GM12878 (cell line): ENCODE measurements around the gene GSTCD. TPM values are rescaled to one million over a fixed set of nuclear protein-coding genes. Genes with fewer than 3 reads are reported as not detected.

Experiments used
- ATAC-seq: fragments of 200-7000 bp; cut with Tn5 transposase; 3 replicates; pipeline ENCODE4 v1.9.1; 2020; ENCODE audit warnings: mild to moderate bottlenecking, moderate library complexity
- BruUV-seq: library from RNA; stranded (reverse); fragments of 400-500 nt; replicated peaks from 2 replicates; lab custom pipeline; 2021; lab: Mats Ljungman, UMichigan
- CTCF ChIA-PET: fragments of 300-600 bp; sonication (Branson Sonifier 250); formaldehyde crosslinking; extraction: SDS; loops from one replicate; lab custom pipeline; 2021; ENCODE audit warnings: inconsistent platforms; lab: Yijun Ruan, JAX
- POLR2A ChIA-PET: fragments of 350-600 bp; formaldehyde crosslinking; extraction: SDS; loops from one replicate; lab custom pipeline; 2021; ENCODE audit warnings: inconsistent platforms; lab: Charles Lee
- RAD21 ChIA-PET: fragments of 300-600 bp; sonication (Branson Sonifier 250); formaldehyde crosslinking; loops from one replicate; lab custom pipeline; 2023; ENCODE audit warnings: antibody characterized with exemption; ENCODE audit not compliant: unreplicated experiment; lab: Charles Lee
- SMC1A ChIA-PET: fragments of 300-600 bp; sonication (Branson Sonifier 250); formaldehyde crosslinking; loops from one replicate; lab custom pipeline; 2023; ENCODE audit not compliant: unreplicated experiment, uncharacterized antibody; lab: Charles Lee
- DNase-seq: peaks from one replicate; pipeline ENCODE4 v3.0.0-alpha.2; 2011; ENCODE audit warnings: low read depth, low spot score
- FAIRE-seq: peaks from 3 replicates; lab custom pipeline; 2011; peaks lifted over from hg19 to GRCh38; lab: Jason Lieb, UNC
- H2AFZ ChIP-seq: 2 replicates; pipeline ENCODE4 v1.6.0; 2011; ENCODE audit warnings: low read depth, low read length, control low read depth; ENCODE audit not compliant: control insufficient read depth
- H3K27ac ChIP-seq: 2 replicates; pipeline ENCODE4 v1.5.1; 2011; ENCODE audit warnings: control low read depth; ENCODE audit not compliant: control insufficient read depth, insufficient read depth
- H3K27me3 ChIP-seq, 2 experiments: replicated peaks in 1 of 2; 2 replicates each; pipeline versions ENCODE4 v1.6.0 to v1.6.1; 2011; ENCODE audit warnings: low read length in 1 of 2; ENCODE audit not compliant: control insufficient read depth in 2 of 2, insufficient read depth in 2 of 2
- H3K36me3 ChIP-seq, 2 experiments: 2 replicates each; pipeline ENCODE4 v1.5.1; 2011; ENCODE audit warnings: low read length in 1 of 2; ENCODE audit not compliant: control insufficient read depth in 2 of 2, insufficient read depth in 2 of 2
- H3K4me1 ChIP-seq: 2 replicates; pipeline ENCODE4 v1.6.1; 2011; ENCODE audit warnings: mild to moderate bottlenecking, low read length, moderate library complexity, mixed read lengths; ENCODE audit not compliant: control insufficient read depth, insufficient read depth
- H3K4me2 ChIP-seq: 2 replicates; pipeline ENCODE4 v1.6.0; 2011; ENCODE audit warnings: control low read depth; ENCODE audit not compliant: control insufficient read depth, insufficient read depth
- H3K4me3 ChIP-seq: fragments of 200-600 bp; sonication (generic); 2 replicates; pipeline ENCODE4 v1.5.1; 2016
- H3K79me2 ChIP-seq: 2 replicates; pipeline ENCODE4 v1.6.0; 2011; ENCODE audit warnings: low read length; ENCODE audit not compliant: control insufficient read depth, insufficient read depth
- H3K9ac ChIP-seq: 2 replicates; pipeline ENCODE4 v1.8.0; 2011; ENCODE audit warnings: low read length, control low read depth, mixed read lengths; ENCODE audit not compliant: control insufficient read depth, insufficient read depth
- H3K9me3 ChIP-seq: replicated peaks from 3 replicates; pipeline ENCODE4 v1.5.1; 2011; ENCODE audit warnings: mild to moderate bottlenecking, low read length; ENCODE audit not compliant: control insufficient read depth, insufficient read depth
- H4K20me1 ChIP-seq: 2 replicates; pipeline ENCODE4 v1.6.0; 2011; ENCODE audit not compliant: control insufficient read depth, insufficient read depth
- CREB1 ChIP-seq: IDR thresholded peaks from 2 replicates; pipeline ENCODE4 v1.6.1; 2012; ENCODE audit warnings: low read depth, mild to moderate bottlenecking, inconsistent platforms
- HCFC1 ChIP-seq: fragments of 150-350 bp; IDR thresholded peaks from 2 replicates; pipeline ENCODE4 v1.6.1; 2014; ENCODE audit warnings: low read length
- RAD51 ChIP-seq: fragments of 450-650 bp; IDR thresholded peaks from 2 replicates; pipeline ENCODE4 v1.6.1; 2016; ENCODE audit warnings: moderate library complexity, mild to moderate bottlenecking, inconsistent platforms
- RFX5 ChIP-seq: IDR thresholded peaks from 2 replicates; pipeline ENCODE4 v1.6.1; 2011; ENCODE audit warnings: low read depth, low read length, improper control_type of control experiment
- STAT1 ChIP-seq: fragments of 450-650 bp; conservative IDR thresholded peaks from 2 replicates; pipeline ENCODE4 v1.6.1; 2014; ENCODE audit warnings: antibody characterized with exemption, mild to moderate bottlenecking
- ZBTB4 ChIP-seq: fragments of 450-650 bp; formaldehyde crosslinking; IDR thresholded peaks from 2 replicates; pipeline ENCODE4 v1.4.0; 2022; ENCODE audit warnings: mild to moderate bottlenecking, moderate library complexity
- ZNF384 ChIP-seq: IDR thresholded peaks from 2 replicates; pipeline ENCODE4 v1.6.1; 2012; ENCODE audit warnings: low read depth, mild to moderate bottlenecking, low read length, improper control_type of control experiment, borderline replicate concordance
- WGBS: methylation state at CpG from one replicate; pipeline ENCODE4 v1.1.6; 2016; ENCODE audit warnings: low lambda C conversion rate; ENCODE audit not compliant: insufficient replicate concordance, insufficient coverage; ENCODE audit errors: missing lambda C conversion rate; 5-methylcytosine and 5-hydroxymethylcytosine counted together
- in situ Hi-C: fragments of 300-500 bp; cut with MboI; formaldehyde crosslinking; loops from 9 replicates; pipeline ENCODE4 v1.14.3; 2018; ENCODE audit warnings: mixed read lengths
- intact Hi-C: fragments of 100-400 bp; cut with micrococcal nuclease; formaldehyde crosslinking; loops from one replicate; pipeline ENCODE4 v1.14.2; 2022; ENCODE audit not compliant: unreplicated experiment
- polyA plus RNA-seq, 11 experiments: library from polyadenylated mRNA; depleted of rRNA in 4 of 11; unstranded in 6 of 11; stranded (reverse) in 5 of 11; fragments of >200 nt; fragmentation: Nextera tagmentation in 4 of 11; fragmentation: Illumina TruSeq in 1 of 11; extraction: Ambion mirVana in 4 of 11; extraction: Trizol in 1 of 11; gene quantifications; 1 replicate in 1 of 11; 2 replicates in 10 of 11; pipeline versions ENCODE4 v1.2.1 to v1.2.3, GENCODE V29; 2011 to 2016; ENCODE audit warnings: inconsistent platforms in 2 of 11, missing spikeins in 2 of 11, low read depth in 1 of 11
- total RNA-seq, 4 experiments: library from RNA; depleted of rRNA in 3 of 4; stranded (reverse); fragments of >200 nt in 3 of 4; fragmentation: Illumina TruSeq in 1 of 4; extraction: Trizol in 1 of 4; gene quantifications; 2 replicates each; pipeline versions ENCODE4 v1.2.1 to v1.2.3, GENCODE V29; 2013 to 2021
- TF ChIP-seq, protein P1 (sequence below): fragments of 450-650 bp; formaldehyde crosslinking; IDR thresholded peaks from 2 replicates; pipeline ENCODE4 v1.4.0; 2020; ENCODE audit warnings: mild to moderate bottlenecking, moderate library complexity
- TF ChIP-seq, protein P2 (sequence below): IDR thresholded peaks from 2 replicates; pipeline ENCODE4 v1.6.1; 2011; ENCODE audit warnings: low read depth, mild to moderate bottlenecking, low read length, moderate library complexity, borderline replicate concordance; ENCODE audit errors: extremely low read depth
- TF ChIP-seq, protein P3 (sequence below): fragments of 450-650 bp; IDR thresholded peaks from 2 replicates; pipeline ENCODE4 v1.6.1; 2014; ENCODE audit warnings: mild to moderate bottlenecking
- TF ChIP-seq, protein P4 (sequence below): fragments of 450-650 bp; IDR thresholded peaks from 2 replicates; pipeline ENCODE4 v1.6.1; 2017; ENCODE audit warnings: borderline replicate concordance
- TF ChIP-seq, protein P5 (sequence below), 3 experiments: IDR thresholded peaks in 2 of 3; conservative IDR thresholded peaks in 1 of 3; 2 replicates each; pipeline ENCODE4 v1.5.1; 2011; ENCODE audit warnings: low read depth in 3 of 3, low read length in 3 of 3, mild to moderate bottlenecking in 3 of 3, control low read depth in 2 of 3, moderate library complexity in 2 of 3, inconsistent platforms in 1 of 3, mixed read lengths in 1 of 3; ENCODE audit not compliant: control insufficient read depth in 2 of 3, insufficient read depth in 1 of 3; ENCODE audit errors: extremely low read depth in 1 of 3

The GSTCD gene
- total and polyA plus RNA-seq, 10 of the 15 experiments (the other 5 are each of a cell fraction or from before 2014, with no cell fraction given): 4.3 to 28.4 (median 14.1) TPM

- intact Hi-C loops: no loop called here
- FAIRE-seq (no peak), DNase-seq (no peak), ATAC-seq (no peak)
- RAD21 ChIA-PET: no interaction called here
- CTCF ChIA-PET: interaction anchor here (1.0 kb wide), 2 partner anchors 11 to 158 kb away, joined by 3 to 4 read pairs; no protein-coding TSS in a partner anchor
- H3K9ac ChIP-seq: no peak overlapping the region
- H3K4me3 ChIP-seq: no peak overlapping the region
- no peaks in the 10 kb centered on the region for H3K9me3 ChIP-seq
- POLR2A ChIA-PET: no interaction called here
- H3K27me3 ChIP-seq: no peaks in the 10 kb centered on the region
- in situ Hi-C loops: no loop called here
- no peak overlapping the region for H3K27ac ChIP-seq
- no peaks in the 10 kb centered on the region for H3K4me1 ChIP-seq
- BruUV-seq: no TSS peak
- SMC1A ChIA-PET: no interaction called here
- H3K79me2 ChIP-seq: no peaks in the 10 kb centered on the region
- no peaks in the 10 kb centered on the region for H4K20me1 ChIP-seq
- peaks cover 4 to 10% of the 10 kb centered on the region in 2 experiments; a peak in 3 of 4 replicates for H3K36me3 ChIP-seq
- H3K4me2 ChIP-seq: no peak overlapping the region
- WGBS: 100% methylated on average over 2 of the region's 2 CpGs
- no peak overlapping the region for H2AFZ ChIP-seq
- TF ChIP-seq, protein P1, sequence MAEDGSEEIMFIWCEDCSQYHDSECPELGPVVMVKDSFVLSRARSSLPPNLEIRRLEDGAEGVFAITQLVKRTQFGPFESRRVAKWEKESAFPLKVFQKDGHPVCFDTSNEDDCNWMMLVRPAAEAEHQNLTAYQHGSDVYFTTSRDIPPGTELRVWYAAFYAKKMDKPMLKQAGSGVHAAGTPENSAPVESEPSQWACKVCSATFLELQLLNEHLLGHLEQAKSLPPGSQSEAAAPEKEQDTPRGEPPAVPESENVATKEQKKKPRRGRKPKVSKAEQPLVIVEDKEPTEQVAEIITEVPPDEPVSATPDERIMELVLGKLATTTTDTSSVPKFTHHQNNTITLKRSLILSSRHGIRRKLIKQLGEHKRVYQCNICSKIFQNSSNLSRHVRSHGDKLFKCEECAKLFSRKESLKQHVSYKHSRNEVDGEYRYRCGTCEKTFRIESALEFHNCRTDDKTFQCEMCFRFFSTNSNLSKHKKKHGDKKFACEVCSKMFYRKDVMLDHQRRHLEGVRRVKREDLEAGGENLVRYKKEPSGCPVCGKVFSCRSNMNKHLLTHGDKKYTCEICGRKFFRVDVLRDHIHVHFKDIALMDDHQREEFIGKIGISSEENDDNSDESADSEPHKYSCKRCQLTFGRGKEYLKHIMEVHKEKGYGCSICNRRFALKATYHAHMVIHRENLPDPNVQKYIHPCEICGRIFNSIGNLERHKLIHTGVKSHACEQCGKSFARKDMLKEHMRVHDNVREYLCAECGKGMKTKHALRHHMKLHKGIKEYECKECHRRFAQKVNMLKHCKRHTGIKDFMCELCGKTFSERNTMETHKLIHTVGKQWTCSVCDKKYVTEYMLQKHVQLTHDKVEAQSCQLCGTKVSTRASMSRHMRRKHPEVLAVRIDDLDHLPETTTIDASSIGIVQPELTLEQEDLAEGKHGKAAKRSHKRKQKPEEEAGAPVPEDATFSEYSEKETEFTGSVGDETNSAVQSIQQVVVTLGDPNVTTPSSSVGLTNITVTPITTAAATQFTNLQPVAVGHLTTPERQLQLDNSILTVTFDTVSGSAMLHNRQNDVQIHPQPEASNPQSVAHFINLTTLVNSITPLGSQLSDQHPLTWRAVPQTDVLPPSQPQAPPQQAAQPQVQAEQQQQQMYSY: no peak
- no peak for TF ChIP-seq CREB1
- TF ChIP-seq, protein P2, sequence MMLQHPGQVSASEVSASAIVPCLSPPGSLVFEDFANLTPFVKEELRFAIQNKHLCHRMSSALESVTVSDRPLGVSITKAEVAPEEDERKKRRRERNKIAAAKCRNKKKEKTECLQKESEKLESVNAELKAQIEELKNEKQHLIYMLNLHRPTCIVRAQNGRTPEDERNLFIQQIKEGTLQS: no peak
- TF ChIP-seq RFX5: no peak
- no peak for TF ChIP-seq ZBTB4 (CRISPR knock-in tag)
- no peak for TF ChIP-seq HCFC1
- no peak for TF ChIP-seq RAD51
- TF ChIP-seq, protein P3, sequence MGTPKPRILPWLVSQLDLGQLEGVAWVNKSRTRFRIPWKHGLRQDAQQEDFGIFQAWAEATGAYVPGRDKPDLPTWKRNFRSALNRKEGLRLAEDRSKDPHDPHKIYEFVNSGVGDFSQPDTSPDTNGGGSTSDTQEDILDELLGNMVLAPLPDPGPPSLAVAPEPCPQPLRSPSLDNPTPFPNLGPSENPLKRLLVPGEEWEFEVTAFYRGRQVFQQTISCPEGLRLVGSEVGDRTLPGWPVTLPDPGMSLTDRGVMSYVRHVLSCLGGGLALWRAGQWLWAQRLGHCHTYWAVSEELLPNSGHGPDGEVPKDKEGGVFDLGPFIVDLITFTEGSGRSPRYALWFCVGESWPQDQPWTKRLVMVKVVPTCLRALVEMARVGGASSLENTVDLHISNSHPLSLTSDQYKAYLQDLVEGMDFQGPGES: no peak
- TF ChIP-seq, protein P4, sequence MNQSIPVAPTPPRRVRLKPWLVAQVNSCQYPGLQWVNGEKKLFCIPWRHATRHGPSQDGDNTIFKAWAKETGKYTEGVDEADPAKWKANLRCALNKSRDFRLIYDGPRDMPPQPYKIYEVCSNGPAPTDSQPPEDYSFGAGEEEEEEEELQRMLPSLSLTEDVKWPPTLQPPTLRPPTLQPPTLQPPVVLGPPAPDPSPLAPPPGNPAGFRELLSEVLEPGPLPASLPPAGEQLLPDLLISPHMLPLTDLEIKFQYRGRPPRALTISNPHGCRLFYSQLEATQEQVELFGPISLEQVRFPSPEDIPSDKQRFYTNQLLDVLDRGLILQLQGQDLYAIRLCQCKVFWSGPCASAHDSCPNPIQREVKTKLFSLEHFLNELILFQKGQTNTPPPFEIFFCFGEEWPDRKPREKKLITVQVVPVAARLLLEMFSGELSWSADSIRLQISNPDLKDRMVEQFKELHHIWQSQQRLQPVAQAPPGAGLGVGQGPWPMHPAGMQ: no peak
- no peak for TF ChIP-seq STAT1
- TF ChIP-seq, protein P5, sequence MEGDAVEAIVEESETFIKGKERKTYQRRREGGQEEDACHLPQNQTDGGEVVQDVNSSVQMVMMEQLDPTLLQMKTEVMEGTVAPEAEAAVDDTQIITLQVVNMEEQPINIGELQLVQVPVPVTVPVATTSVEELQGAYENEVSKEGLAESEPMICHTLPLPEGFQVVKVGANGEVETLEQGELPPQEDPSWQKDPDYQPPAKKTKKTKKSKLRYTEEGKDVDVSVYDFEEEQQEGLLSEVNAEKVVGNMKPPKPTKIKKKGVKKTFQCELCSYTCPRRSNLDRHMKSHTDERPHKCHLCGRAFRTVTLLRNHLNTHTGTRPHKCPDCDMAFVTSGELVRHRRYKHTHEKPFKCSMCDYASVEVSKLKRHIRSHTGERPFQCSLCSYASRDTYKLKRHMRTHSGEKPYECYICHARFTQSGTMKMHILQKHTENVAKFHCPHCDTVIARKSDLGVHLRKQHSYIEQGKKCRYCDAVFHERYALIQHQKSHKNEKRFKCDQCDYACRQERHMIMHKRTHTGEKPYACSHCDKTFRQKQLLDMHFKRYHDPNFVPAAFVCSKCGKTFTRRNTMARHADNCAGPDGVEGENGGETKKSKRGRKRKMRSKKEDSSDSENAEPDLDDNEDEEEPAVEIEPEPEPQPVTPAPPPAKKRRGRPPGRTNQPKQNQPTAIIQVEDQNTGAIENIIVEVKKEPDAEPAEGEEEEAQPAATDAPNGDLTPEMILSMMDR (IDR thresholded peaks at IDR 0.05 in 2 of 3, conservative IDR thresholded peaks at IDR 0.05 in 1 of 3; ENCODE audit: control insufficient read depth in 2 of 3, extremely low read depth in 1 of 3, insufficient read depth in 1 of 3, low read depth in 3 of 3, low read length in 3 of 3): no peak
- no peak for TF ChIP-seq ZNF384
These were observed 29.4 kb upstream of the GSTCD start for GRCh38 chr4:105679186-105679585.
